Measurements from ENCODE around the gene DSCAM.

DSCAM gene

GRCh38 chr21:40235528-40235927 is 611.4 kb downstream of the DSCAM start:
- H3K36me3 ChIP-seq (ENCODE audit: control insufficient read depth, insufficient read depth, low read length): no peaks in the 10 kb centered on the region
- H3K4me1 ChIP-seq (ENCODE audit: control insufficient read depth, insufficient read depth, low read length, poor library complexity, severe bottlenecking): no peaks in the 10 kb centered on the region
- 86 to 88% methylated on average over 2 of the region's 5 CpGs for WGBS, 2 experiments (ENCODE audit: insufficient coverage in 2 of 2)
- H3K9me3 ChIP-seq (ENCODE audit: control insufficient read depth, low read length): no peaks in the 10 kb centered on the region
- no peak overlapping the region for H3K4me3 ChIP-seq (ENCODE audit: extremely low read depth, insufficient read depth, low read length, poor library complexity, severe bottlenecking)
- no peak overlapping the region for H3K27ac ChIP-seq (ENCODE audit: low read depth, low read length, severe bottlenecking)

GRCh38 chr21:40231979-40232378 is 615.0 kb downstream of the DSCAM start:
- Histone ChIP-seq H3K4me3 (ENCODE audit: extremely low read depth, insufficient read depth, low read length, poor library complexity, severe bottlenecking) (no peak overlapping the region), H3K4me1 (ENCODE audit: control insufficient read depth, insufficient read depth, low read length, poor library complexity, severe bottlenecking) (no peaks in the 10 kb centered on the region)
- 100% methylated on average over 1 of the region's 2 CpGs for WGBS, 2 experiments (ENCODE audit: insufficient coverage in 2 of 2)

GRCh38 chr21:40227096-40227495 is 619.9 kb downstream of the DSCAM start:
- Histone ChIP-seq H3K36me3 (ENCODE audit: control insufficient read depth, insufficient read depth, low read length) (no peaks in the 10 kb centered on the region), H3K27ac (ENCODE audit: low read depth, low read length, severe bottlenecking) (no peak overlapping the region), H3K4me3 (ENCODE audit: extremely low read depth, insufficient read depth, low read length, poor library complexity, severe bottlenecking) (no peak overlapping the region), H3K9me3 (ENCODE audit: control insufficient read depth, low read length) (no peaks in the 10 kb centered on the region), H3K4me1 (ENCODE audit: control insufficient read depth, insufficient read depth, low read length, poor library complexity, severe bottlenecking) (no peaks in the 10 kb centered on the region)
- 80 to 100% methylated on average over 1 of the region's 1 CpG for WGBS, 2 experiments (ENCODE audit: insufficient coverage in 2 of 2)

More at GRCh38 chr21:40231979-40232378, 615.0 kb downstream of the DSCAM start:
- Histone ChIP-seq H3K27ac (ENCODE audit: low read depth, low read length, severe bottlenecking) (no peak overlapping the region), H3K36me3 (ENCODE audit: control insufficient read depth, insufficient read depth, low read length) (no peaks in the 10 kb centered on the region), H3K9me3 (ENCODE audit: control insufficient read depth, low read length) (no peaks in the 10 kb centered on the region)

GRCh38 chr21:40215941-40216340 is 631.0 kb downstream of the DSCAM start:
- Histone ChIP-seq H3K4me1 (ENCODE audit: control insufficient read depth, insufficient read depth, low read length, poor library complexity, severe bottlenecking) (no peaks in the 10 kb centered on the region), H3K27ac (ENCODE audit: low read depth, low read length, severe bottlenecking) (no peak overlapping the region), H3K9me3 (ENCODE audit: control insufficient read depth, low read length) (no peaks in the 10 kb centered on the region), H3K4me3 (ENCODE audit: extremely low read depth, insufficient read depth, low read length, poor library complexity, severe bottlenecking) (no peak overlapping the region), H3K36me3 (ENCODE audit: control insufficient read depth, insufficient read depth, low read length) (no peaks in the 10 kb centered on the region)
- WGBS, 2 experiments (ENCODE audit: insufficient coverage in 2 of 2): 83% methylated on average over 1 of the region's 2 CpGs

- H3K27ac ChIP-seq (ENCODE audit: low read depth, low read length, severe bottlenecking): no peak overlapping the region
- H3K4me1 ChIP-seq (ENCODE audit: control insufficient read depth, insufficient read depth, low read length, poor library complexity, severe bottlenecking): no peaks in the 10 kb centered on the region
- 100% methylated on average over 2 of the region's 2 CpGs for WGBS, 2 experiments (ENCODE audit: insufficient coverage in 2 of 2)
- H3K9me3 ChIP-seq (ENCODE audit: control insufficient read depth, low read length): no peaks in the 10 kb centered on the region
- H3K4me3 ChIP-seq (ENCODE audit: extremely low read depth, insufficient read depth, low read length, poor library complexity, severe bottlenecking): no peak overlapping the region
- H3K36me3 ChIP-seq (ENCODE audit: control insufficient read depth, insufficient read depth, low read length): no peaks in the 10 kb centered on the region
These were observed 636.7 kb downstream of the DSCAM start for GRCh38 chr21:40210251-40210650.

- no peak overlapping the region for H3K4me3 ChIP-seq (ENCODE audit: extremely low read depth, insufficient read depth, low read length, poor library complexity, severe bottlenecking)
- H3K36me3 ChIP-seq (ENCODE audit: control insufficient read depth, insufficient read depth, low read length): no peaks in the 10 kb centered on the region
- H3K9me3 ChIP-seq (ENCODE audit: control insufficient read depth, low read length): no peaks in the 10 kb centered on the region
- no peak overlapping the region for H3K27ac ChIP-seq (ENCODE audit: low read depth, low read length, severe bottlenecking)
- no peaks in the 10 kb centered on the region for H3K4me1 ChIP-seq (ENCODE audit: control insufficient read depth, insufficient read depth, low read length, poor library complexity, severe bottlenecking)
- 77 to 88% methylated on average over 5 of the region's 5 CpGs for WGBS, 2 experiments (ENCODE audit: insufficient coverage in 2 of 2)
These were observed 638.0 kb downstream of the DSCAM start for GRCh38 chr21:40208948-40209345.

GRCh38 chr21:40208206-40208947 is 638.6 kb downstream of the DSCAM start:
- Histone ChIP-seq H3K27ac (ENCODE audit: low read depth, low read length, severe bottlenecking) (no peak overlapping the region), H3K36me3 (ENCODE audit: control insufficient read depth, insufficient read depth, low read length) (no peaks in the 10 kb centered on the region), H3K4me1 (ENCODE audit: control insufficient read depth, insufficient read depth, low read length, poor library complexity, severe bottlenecking) (no peaks in the 10 kb centered on the region), H3K9me3 (ENCODE audit: control insufficient read depth, low read length) (no peaks in the 10 kb centered on the region), H3K4me3 (ENCODE audit: extremely low read depth, insufficient read depth, low read length, poor library complexity, severe bottlenecking) (no peak overlapping the region)
- WGBS, 2 experiments (ENCODE audit: insufficient coverage in 2 of 2): 87 to 97% methylated on average over 8 of the region's 9 CpGs

- Histone ChIP-seq H3K9me3 (ENCODE audit: control insufficient read depth, low read length) (no peaks in the 10 kb centered on the region), H3K27ac (ENCODE audit: low read depth, low read length, severe bottlenecking) (no peak overlapping the region), H3K36me3 (ENCODE audit: control insufficient read depth, insufficient read depth, low read length) (no peaks in the 10 kb centered on the region), H3K4me3 (ENCODE audit: extremely low read depth, insufficient read depth, low read length, poor library complexity, severe bottlenecking) (no peak overlapping the region), H3K4me1 (ENCODE audit: control insufficient read depth, insufficient read depth, low read length, poor library complexity, severe bottlenecking) (no peaks in the 10 kb centered on the region)
- no CpG with 5 or more reads among the region's 2 CpGs for WGBS, 2 experiments (ENCODE audit: insufficient coverage in 2 of 2)
These were observed 646.0 kb downstream of the DSCAM start for GRCh38 chr21:40200946-40201345.

- H3K36me3 ChIP-seq (ENCODE audit: control insufficient read depth, insufficient read depth, low read length): no peaks in the 10 kb centered on the region
- H3K9me3 ChIP-seq (ENCODE audit: control insufficient read depth, low read length): no peaks in the 10 kb centered on the region
- no CpG with 5 or more reads among the region's 1 CpG for WGBS, 2 experiments (ENCODE audit: insufficient coverage in 2 of 2)
- H3K4me3 ChIP-seq (ENCODE audit: extremely low read depth, insufficient read depth, low read length, poor library complexity, severe bottlenecking): no peak overlapping the region
- H3K27ac ChIP-seq (ENCODE audit: low read depth, low read length, severe bottlenecking): no peak overlapping the region
- no peaks in the 10 kb centered on the region for H3K4me1 ChIP-seq (ENCODE audit: control insufficient read depth, insufficient read depth, low read length, poor library complexity, severe bottlenecking)
These were observed 646.8 kb downstream of the DSCAM start for GRCh38 chr21:40200126-40200525.

GRCh38 chr21:40194185-40194980 is 652.6 kb downstream of the DSCAM start:
- H3K36me3 ChIP-seq (ENCODE audit: control insufficient read depth, insufficient read depth, low read length): no peaks in the 10 kb centered on the region
- WGBS, 2 experiments (ENCODE audit: insufficient coverage in 2 of 2): 80% methylated on average over 1 of the region's 4 CpGs
- no peaks in the 10 kb centered on the region for H3K9me3 ChIP-seq (ENCODE audit: control insufficient read depth, low read length)
- no peaks in the 10 kb centered on the region for H3K4me1 ChIP-seq (ENCODE audit: control insufficient read depth, insufficient read depth, low read length, poor library complexity, severe bottlenecking)
- no peak overlapping the region for H3K27ac ChIP-seq (ENCODE audit: low read depth, low read length, severe bottlenecking)
- no peak overlapping the region for H3K4me3 ChIP-seq (ENCODE audit: extremely low read depth, insufficient read depth, low read length, poor library complexity, severe bottlenecking)

GRCh38 chr21:40191616-40192015 is 655.3 kb downstream of the DSCAM start:
- 80 to 83% methylated on average over 1 of the region's 3 CpGs for WGBS, 2 experiments (ENCODE audit: insufficient coverage in 2 of 2)
- Histone ChIP-seq H3K9me3 (ENCODE audit: control insufficient read depth, low read length) (no peaks in the 10 kb centered on the region), H3K4me1 (ENCODE audit: control insufficient read depth, insufficient read depth, low read length, poor library complexity, severe bottlenecking) (no peaks in the 10 kb centered on the region), H3K27ac (ENCODE audit: low read depth, low read length, severe bottlenecking) (no peak overlapping the region), H3K36me3 (ENCODE audit: control insufficient read depth, insufficient read depth, low read length) (no peaks in the 10 kb centered on the region), H3K4me3 (ENCODE audit: extremely low read depth, insufficient read depth, low read length, poor library complexity, severe bottlenecking) (no peak overlapping the region)
